Lower leg skin (tissue), 4 donors: ENCODE measurements around the gene VAV2. TPM values are rescaled to one million over a fixed set of nuclear protein-coding genes. Genes with fewer than 3 reads are reported as not detected.

Experiments used
- DNase-seq, 2 donors: peaks; one replicate each; pipeline ENCODE4 v3.0.0-alpha.2; 2019; ENCODE audit warnings: low spot score in 2 of 2
- H3K4me3 ChIP-seq: fragments of 200-600 bp; sonication (generic); 2 replicates; pipeline ENCODE4 v1.5.1; 2017; ENCODE audit warnings: mild to moderate bottlenecking, low read depth; ENCODE audit not compliant: poor library complexity, severe bottlenecking
- POLR2A ChIP-seq, 2 donors: fragments of 450-650 bp; IDR thresholded peaks; one replicate each; pipeline ENCODE4 v1.6.1; 2016 to 2017; ENCODE audit warnings: antibody characterized with exemption in 2 of 2, mild to moderate bottlenecking in 1 of 2, moderate library complexity in 1 of 2
- WGBS, 2 donors: methylation state at CpG; one replicate each; pipeline ENCODE4 v1.1.5; 2018; 5-methylcytosine and 5-hydroxymethylcytosine counted together
- intact Hi-C: fragments of 100-400 bp; cut with DNase I; formaldehyde crosslinking; loops from one replicate; pipeline ENCODE4 v1.15.0; 2023; ENCODE audit warnings: low total_unique reads
- total RNA-seq, 4 donors: library from RNA; depleted of rRNA; stranded (reverse); fragments of >200 nt; gene quantifications; one replicate each; pipeline ENCODE4 v1.1.0, GENCODE V29; 2016
- TF ChIP-seq, protein P1 (sequence below), 3 donors: fragments of 450-650 bp; IDR thresholded peaks; one replicate each; pipeline ENCODE4 v1.5.1; 2016; ENCODE audit warnings: antibody characterized with exemption in 3 of 3, mild to moderate bottlenecking in 3 of 3, moderate library complexity in 2 of 3

VAV2 gene
- total RNA-seq, 4 donors from 2014 or later: 6.8 to 9.1 (median 7.5) TPM

DNA sequence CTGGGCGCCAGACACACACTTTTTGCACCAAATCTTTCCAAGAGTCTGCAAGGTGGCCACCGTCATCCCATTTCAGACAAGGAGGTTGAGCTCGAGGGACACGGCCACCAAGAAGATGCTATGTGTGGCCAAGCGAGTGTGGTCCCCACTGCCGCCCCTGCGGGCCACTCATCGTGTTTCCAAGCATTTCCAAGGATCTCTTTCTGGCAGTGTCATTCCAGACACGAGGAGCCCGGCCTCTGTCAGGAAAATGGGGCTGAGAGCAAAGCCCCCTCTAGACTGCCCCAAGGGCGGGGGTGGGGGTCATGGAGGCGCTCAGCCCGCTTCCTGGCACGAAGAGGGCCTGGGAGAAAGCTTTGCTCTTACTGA lies 10.6 kb downstream of the VAV2 start:
- TF ChIP-seq POLR2A (IDR thresholded peaks at IDR 0.05): no peak
- TF ChIP-seq, protein P1, sequence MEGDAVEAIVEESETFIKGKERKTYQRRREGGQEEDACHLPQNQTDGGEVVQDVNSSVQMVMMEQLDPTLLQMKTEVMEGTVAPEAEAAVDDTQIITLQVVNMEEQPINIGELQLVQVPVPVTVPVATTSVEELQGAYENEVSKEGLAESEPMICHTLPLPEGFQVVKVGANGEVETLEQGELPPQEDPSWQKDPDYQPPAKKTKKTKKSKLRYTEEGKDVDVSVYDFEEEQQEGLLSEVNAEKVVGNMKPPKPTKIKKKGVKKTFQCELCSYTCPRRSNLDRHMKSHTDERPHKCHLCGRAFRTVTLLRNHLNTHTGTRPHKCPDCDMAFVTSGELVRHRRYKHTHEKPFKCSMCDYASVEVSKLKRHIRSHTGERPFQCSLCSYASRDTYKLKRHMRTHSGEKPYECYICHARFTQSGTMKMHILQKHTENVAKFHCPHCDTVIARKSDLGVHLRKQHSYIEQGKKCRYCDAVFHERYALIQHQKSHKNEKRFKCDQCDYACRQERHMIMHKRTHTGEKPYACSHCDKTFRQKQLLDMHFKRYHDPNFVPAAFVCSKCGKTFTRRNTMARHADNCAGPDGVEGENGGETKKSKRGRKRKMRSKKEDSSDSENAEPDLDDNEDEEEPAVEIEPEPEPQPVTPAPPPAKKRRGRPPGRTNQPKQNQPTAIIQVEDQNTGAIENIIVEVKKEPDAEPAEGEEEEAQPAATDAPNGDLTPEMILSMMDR (IDR thresholded peaks at IDR 0.05): no peak
- WGBS, 2 donors: 89% methylated on average over 14 of the region's 14 CpGs
- intact Hi-C loops: no loop called here
- no peak for DNase-seq
- no peak overlapping the region for H3K4me3 ChIP-seq

DNA sequence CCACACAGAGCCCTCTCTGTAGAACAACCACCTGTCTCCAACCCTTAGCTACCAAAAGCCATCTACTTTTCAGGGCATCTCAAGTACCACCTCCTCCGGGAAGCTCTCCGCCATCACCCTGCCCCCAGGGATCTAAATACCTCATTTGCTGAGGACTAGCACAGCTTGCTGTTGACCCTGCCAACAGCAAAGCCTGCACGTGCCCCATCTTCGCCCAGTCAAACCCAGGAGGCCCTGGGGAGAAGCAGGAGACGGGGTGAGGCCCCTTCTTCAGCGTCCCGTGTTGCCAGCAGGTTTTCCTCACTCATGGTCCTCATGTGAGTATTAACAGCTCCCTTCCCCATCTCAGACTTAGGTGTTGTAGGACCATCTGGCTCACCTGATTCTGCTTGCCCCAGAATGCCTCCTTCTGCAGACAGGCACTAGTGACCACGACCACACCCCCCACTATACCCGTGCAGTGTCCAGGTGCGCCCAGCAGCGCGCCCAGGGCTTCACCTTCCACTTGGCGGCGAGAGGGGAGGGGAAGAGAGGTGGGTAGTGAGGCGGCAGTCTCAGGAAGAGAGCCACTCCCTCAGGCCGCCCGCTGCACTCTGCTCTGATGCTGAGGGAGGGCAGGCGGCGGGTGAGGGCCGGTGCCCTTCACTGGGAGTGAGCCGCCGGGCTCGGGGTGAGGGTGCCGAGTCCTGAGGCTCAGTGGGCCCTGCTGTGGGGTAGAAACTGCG lies 11.1 kb downstream of the VAV2 start:
- no peak for TF ChIP-seq POLR2A (IDR thresholded peaks at IDR 0.05)
- TF ChIP-seq, protein P1 (IDR thresholded peaks at IDR 0.05): no peak
- whole genome bisulfite sequencing, 2 donors: 85 to 87% methylated on average over 25 of the region's 25 CpGs
- intact Hi-C loops: no loop called here
- no peak overlapping the region for H3K4me3 ChIP-seq
- no peak for DNase-seq

DNA sequence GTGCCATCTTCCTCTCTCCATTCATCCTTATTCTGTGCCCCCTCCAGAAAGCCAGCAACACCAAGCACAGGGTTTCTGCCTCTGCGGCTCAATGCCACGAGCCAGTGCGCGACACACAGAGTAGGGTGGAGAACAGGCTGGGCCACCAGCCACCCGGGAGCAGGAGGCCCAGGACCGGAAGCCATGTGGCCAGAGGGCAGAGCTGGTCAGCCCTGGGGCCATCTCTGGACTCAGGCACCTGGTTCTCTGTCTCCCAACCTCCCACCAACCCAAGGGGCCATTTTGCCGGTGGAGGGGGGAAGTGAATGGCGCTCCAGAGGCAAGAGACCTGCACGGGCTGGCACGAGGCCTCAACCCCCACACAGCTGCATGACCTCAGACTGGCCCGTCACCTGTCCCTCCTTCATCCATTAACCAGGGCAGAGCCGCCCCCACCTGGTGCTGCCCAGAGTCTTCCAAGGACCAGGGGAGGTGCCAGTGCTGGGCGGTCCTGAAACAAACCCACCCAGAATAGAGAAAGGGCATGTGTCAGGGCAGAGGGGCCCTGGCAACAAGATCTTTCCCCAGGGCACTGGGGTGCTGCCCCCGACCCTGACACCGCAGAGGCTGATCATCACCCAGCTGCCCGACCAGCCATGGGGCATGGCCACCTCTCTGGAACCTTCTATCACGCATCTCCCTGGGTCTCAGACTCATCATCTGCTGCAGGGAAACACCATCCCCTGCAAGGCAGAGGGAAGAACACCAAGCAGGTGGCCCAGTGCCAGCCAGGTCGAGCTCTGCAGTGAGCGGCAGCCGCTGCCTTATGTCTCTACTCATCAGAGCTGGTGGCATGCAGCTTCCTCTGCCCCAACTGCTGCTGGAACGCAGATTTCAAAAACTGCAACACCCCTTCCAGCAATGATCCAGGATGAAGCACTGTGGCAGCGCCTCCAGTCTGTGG lies 11.9 kb downstream of the VAV2 start:
- no peak for TF ChIP-seq POLR2A (IDR thresholded peaks at IDR 0.05)
- TF ChIP-seq, protein P1 (IDR thresholded peaks at IDR 0.05): no peak
- 72 to 74% methylated on average over 19 to 22 of the region's 22 CpGs for WGBS, 2 donors
- no peak for DNase-seq
- intact Hi-C loops: no loop called here
- H3K4me3 ChIP-seq: no peak overlapping the region

DNA sequence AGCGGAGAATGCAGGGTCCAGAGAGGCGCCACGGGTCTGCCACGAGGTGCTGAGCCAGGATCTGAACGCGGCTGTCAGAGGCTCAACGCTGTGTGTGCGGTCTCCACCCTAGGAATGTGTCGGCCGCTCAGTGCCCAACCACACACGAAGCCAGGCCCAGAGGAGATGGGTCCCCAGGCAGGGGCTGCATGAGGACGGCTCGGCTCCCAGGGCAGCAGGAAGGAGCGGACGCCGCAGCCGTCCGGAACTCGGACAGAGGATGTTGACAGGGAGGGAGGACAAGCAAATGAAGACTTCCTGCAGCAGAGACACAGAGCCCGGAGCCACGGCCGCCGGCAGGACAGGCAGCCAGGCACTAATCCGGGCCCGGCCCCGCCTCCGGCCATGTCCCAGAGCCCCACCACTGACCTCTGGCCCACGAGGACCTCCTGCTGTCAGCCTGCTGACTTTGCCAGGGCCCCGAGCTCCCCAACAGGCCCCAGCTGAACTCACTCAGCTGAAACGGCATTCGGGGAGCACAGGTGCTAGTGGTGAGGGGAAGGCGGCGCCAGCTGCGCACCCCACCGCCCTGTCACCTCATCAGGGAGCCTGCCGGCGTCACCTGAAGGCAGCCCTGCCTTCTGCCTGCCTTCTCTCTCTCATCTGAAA lies 12.7 kb downstream of the VAV2 start:
- WGBS, 2 donors: 50 to 53% methylated on average over 23 to 36 of the region's 37 CpGs
- no peak for TF ChIP-seq POLR2A (IDR thresholded peaks at IDR 0.05)
- TF ChIP-seq, protein P1 (IDR thresholded peaks at IDR 0.05): no peak
- intact Hi-C loops: no loop called here
- no peak overlapping the region for H3K4me3 ChIP-seq
- DNase-seq: no peak

DNA sequence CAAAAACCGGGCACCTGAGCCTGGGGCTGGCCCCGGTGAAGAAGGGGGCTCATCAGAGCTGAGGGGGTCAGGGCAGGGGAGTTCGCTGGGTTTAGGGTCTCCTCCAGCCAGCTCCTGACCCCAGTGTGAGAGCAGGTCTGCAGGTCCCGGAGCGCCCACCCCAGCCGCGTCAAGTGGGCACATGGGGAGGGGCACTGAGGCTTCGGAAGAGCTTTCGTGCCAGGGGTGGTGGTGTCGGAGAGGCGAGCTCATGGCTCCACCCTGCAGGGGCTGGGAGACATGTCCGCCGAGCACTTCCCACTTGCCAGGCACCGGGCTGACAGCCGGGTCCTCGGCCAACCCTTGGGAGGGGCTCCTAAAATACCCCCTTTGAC lies 13.2 kb downstream of the VAV2 start:
- no peak for DNase-seq
- no peak for TF ChIP-seq POLR2A (IDR thresholded peaks at IDR 0.05)
- TF ChIP-seq, protein P1 (IDR thresholded peaks at IDR 0.05): no peak
- intact Hi-C loops: no loop called here
- 65 to 73% methylated on average over 12 to 15 of the region's 16 CpGs for WGBS, 2 donors
- no peak overlapping the region for H3K4me3 ChIP-seq
